T-helper 2 cell (primary cell): ENCODE data around the gene FBXW4.
"Not testable (repeated sequence)": the region's sequence is repeated elsewhere in the genome, so short reads cannot be mapped to it uniquely, and the experiment has no call there.

ENCODE experiments used
- DNase-seq, 5 experiments: peaks; one replicate each; pipeline versions ENCODE4 v3.0.0 to v3.0.0-alpha.2; 2012 to 2022

FBXW4 gene

DNA sequence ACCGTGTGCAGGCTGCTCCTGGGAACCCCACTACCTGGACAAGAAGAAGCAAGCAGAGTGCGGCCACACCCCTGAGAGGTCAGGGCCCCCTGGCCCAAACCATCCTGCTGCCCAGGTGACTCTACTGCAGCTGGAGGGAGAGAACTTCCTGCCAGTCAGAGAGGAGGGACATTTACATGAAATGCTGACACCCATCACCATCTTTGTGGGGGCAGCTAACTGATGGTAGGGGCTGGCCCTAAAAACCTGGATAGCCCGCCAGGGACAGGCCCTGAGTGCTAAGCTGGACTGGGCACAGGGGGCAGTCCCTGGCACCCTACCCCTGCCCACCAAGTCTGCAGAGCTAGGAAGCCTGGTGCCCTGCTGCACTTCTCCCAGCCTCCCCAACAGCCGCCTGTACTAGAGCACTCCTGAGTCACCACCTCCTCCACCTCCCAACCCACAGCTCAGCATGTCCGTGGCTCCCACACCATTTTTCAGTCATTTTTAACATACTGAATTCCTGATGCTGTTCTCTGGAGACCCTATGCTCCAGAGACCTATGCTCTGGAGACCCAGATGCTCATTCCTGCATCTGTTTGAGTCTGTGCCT is 79.3 kb downstream of the FBXW4 start:
- no peak for DNase-seq

GRCh38 chr10:101614663-101615524 is 80.1 kb downstream of the FBXW4 start:
- no peak for DNase-seq

- no peak for DNase-seq
Observed at GRCh38 chr10:101613646-101614045, 81.3 kb downstream of the FBXW4 start.

DNA sequence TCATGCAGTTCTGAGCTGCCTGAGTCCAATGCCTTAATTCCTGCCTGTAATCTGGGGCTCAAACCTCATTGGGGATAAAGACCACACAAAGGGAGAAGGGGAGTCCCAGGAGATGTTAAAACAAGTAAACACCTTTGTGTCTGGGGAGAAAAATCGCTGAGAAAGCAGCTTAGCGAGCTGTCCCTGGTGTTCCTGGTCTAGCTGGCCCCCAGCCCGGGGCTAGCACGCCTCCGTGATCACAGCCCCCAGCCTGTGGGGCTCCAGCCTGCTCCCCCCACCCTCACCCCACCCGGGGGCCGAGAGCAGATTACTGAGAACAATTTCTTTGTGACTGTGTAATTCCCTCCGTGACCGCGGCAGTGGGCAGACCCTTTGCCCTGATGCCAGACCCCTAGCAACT is 82.1 kb downstream of the FBXW4 start:
- no peak for DNase-seq

- DNase-seq: no peak
Observed at GRCh38 chr10:101612086-101612485, 82.9 kb downstream of the FBXW4 start.

- peak in 1 of 5 experiments; percentile 24 for DNase-seq
Observed at GRCh38 chr10:101611096-101611905, 83.7 kb downstream of the FBXW4 start.

GRCh38 chr10:101609481-101609880 is 85.5 kb downstream of the FBXW4 start:
- no peak for DNase-seq

DNA sequence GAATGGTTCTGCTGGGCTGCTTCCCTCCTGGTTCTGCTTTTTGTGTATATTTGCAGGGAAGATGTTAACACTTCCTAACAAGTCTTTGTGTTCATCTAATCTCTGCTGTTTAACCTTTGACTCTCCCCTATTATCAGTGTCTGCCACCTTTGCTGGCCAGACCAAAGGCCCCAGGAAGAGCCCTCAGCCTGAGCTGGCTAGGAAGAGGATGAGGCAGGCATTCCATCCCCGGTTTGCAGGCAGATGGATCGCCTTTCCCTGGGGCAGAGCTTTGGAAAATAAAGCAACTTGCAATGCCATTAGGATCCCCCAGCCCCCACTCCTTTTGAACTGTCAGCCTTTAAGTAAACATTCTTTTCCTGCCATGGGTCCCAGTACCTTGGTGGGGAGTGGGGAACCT is 87.8 kb downstream of the FBXW4 start:
- DNase-seq: no peak

GRCh38 chr10:101602761-101603398 is 92.1 kb downstream of the FBXW4 start:
- peak in 4 of 5 experiments; percentile 5 to 77 (median 41) for DNase-seq

GRCh38 chr10:101601541-101601940 is 93.4 kb downstream of the FBXW4 start:
- DNase-seq: no peak

DNA sequence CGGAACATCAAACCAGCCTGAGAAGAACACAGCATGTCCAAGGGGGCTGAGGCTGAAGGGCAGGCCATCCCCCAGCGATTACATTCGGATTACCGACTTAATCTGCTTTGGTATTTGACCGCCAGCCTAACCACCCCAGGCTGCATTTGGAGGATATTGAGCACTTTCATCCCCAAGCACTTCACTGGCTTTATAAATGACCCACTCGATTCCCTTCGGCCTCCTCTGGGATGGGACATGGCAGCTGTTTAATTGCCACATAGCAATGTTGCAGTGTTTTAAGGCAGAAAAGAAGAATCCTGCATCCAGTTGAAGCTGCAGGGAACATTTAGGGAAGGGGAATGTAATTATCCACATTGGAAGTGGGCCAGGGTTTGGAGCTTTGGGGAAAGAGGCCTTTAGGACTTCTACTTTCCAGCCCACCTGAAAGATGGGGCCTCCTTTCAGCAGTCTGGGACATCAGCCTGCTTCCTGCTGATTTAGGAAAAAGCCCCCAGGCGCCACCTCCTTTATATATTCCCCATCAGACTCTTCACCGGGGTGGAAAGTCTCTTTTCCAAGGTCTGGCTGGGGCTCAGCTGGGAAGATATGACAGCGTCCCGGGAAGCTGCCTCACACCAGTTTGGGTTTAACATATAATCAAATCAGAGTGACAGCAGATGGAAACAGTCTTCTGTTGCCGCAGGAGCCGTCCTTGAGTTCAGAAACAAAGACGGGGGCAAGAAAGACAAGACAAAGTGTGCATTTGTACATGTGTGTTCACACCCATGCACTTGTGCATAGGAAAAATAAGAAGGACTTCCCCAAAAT is 97.7 kb downstream of the FBXW4 start:
- no peak for DNase-seq

DNA sequence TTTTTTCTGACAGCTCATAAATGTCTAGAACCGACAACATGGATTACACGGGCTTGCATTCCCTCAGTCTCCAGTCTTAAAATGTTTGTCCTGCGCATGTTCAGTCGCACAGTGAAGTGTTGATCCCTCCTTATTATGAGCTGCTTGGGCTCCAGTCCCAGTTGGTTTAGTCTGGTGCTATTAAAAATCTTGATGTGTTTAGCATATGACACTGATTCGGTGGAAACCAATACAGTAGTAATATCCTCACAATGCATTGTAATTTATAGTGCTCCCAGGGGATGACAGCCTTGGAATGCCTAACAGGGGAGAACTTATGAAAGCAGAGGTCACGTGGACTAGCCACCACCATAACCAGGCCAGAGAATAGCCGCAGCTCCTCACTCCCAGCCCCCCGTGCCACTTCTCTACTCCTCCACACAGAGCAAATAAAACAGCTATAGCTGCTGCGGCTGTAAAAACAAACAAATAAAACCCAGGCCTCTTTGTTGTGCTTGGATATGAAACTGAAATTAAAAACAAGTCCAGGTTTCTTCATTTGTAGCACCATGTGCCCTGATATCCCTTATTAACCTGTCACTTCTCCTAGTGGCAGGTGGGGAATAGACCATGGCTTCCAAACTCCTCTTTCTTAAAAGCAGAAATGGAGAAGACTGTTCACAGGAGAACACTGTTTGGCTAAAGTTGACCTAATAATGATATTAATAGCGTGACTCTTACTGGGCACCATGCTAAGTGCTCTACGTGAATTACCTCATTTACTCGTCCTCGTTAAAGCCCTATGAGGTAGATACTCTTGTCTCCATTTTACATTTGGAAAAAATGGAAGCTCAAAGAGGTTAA is 99.2 kb downstream of the FBXW4 start:
- no peak for DNase-seq

- DNase-seq: not testable (repeated sequence)
Observed at GRCh38 chr10:101593331-101593730, 101.6 kb downstream of the FBXW4 start.

- DNase-seq: no peak
Observed at GRCh38 chr10:101588879-101589278, 106.1 kb downstream of the FBXW4 start.

DNA sequence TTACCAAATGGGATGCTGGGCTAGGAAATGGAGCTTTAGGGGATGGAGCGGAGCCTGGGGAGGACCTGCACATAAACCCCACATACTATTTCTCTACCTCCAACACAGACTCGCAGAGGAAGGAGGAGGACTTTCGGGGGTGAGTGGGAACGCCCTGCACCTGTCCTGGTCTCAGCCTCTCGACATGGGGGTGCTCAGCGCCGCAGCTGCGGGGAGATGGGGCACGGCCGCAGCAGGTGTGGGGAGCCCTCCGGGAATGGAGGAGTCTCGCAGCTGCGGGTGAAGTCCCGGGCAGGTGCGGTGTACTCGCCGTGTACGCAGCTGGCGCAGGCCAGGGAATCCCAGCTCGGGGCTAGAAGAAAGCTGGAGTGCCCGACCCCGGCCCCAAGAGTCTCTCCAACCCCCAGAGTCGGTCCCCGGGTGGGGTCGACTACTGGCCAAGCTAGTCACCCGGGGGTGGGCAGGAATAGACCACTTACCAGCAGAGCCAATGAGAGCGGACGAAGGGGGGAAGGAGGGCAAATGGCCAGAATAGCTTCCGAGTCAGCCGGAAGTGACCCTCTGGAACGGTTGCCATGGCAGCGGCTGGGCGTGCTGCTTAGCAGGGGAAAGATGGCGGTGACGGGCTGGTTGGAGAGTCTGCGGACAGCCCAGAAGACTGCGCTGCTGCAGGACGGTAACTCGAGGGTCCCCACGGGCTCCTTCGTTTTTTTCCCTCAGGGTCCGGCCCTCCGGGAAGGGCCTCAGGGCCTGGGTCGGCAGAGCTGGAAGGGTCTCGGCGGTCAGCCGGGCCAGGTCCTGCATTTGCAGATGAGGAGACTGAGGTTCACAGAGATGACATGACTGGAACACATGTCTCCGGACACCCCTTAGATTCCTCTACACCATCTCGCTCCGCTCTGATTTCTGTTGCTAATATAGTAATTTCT is 107.0 kb downstream of the FBXW4 start, which contains the start of the genes DPCD and POLL:
TSS of gene DPCD (plus strand) at position 597 of the 929 bp plus-strand sequence. CDS start at position 613, 16 bp downstream.
TSS of gene POLL (minus strand) at position 533 of the 929 bp plus-strand sequence. CDS start 897 bp downstream, outside the sequence.
- peak; percentile 56 to 91 (median 79) for DNase-seq

DNA sequence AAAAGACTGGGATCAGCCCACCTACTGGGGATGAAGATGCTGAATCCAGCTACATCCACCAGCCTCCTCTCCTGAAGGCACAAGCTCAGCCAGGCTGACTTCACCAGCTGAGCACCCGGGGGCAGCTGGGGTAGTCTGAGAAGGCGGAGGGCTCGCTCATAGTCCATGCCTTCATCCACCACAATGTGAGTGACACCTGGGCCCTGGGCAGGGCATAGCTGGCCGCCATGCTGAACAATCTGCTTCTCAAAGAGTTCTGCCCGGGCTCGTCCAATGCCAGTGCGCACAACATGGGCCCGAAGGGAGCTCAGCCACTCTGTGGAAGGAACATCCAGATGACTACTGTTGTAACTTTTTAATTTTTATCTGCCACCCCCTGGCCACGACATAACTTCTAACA is 109.1 kb downstream of the FBXW4 start:
- DNase-seq: no peak

DNA sequence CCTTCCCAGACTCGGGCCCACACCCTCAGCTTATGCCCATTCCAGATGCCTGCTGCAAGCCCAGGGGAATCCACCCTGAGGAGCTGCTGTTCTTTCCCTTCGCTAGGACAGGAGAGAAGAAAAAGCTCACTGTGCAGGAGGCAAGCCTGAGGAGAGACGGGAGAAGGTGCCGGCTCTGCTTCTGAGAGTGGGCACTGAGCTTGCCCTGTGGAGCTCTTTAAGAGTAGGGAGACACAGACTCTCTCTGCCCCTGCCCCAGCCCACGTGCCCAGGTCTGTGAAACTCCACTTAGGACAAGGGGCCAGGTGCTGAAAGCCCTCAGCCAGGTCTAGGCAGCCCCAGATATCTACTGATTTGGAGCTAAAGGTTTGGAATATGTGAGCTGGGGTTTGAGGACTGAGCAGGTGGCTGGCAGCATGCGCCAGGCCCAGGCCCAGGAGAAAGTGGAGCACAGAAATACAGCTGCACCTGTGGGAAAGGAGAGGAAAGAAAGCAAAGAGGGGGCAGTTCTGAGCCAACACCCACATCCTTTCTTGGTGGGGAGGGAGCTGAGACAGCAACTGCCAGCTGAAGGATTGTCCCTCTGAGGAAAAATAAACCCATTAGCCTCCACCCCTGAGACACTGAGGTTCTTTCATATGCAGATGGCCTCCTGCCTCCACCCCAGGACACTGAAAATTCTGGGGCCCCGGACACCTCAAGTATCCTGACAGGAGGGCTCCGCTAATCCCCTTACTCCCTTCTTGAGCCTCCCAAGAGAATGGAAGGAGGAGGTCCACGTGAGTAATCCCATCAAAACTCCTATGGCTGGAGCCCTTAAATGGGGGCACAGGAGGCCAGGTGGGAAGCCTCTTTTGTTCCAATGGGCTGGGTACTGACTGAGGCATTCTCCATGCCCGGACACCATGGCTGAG is 114.2 kb downstream of the FBXW4 start:
- no peak for DNase-seq

DNA sequence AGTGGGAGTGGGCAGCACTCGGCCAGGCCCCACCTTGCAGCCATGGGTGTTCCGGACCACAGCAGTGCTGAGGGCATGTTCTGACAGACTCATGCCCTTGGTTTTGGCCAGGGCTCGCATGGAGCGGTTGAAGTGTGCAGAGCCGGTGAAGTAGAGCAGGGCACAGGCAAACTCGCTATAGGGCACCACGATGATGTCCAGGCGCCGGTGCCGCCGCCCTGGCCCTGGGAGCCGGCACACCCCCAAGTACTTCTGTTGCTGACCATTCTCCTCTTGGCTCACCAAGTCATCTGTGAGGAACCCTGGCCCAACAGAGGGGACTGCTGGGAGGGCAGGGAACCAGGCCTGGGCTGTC is 115.5 kb downstream of the FBXW4 start:
- DNase-seq: no peak
